NCI-H1694 treated with DMSO at 0.1 percent for 48 hours (cell line): Measurements from ENCODE around the gene RAB32.
"Not testable (repeated sequence)": the region's sequence is repeated elsewhere in the genome, so short reads cannot be mapped to it uniquely, and the experiment has no call there.

Experiments
- DNase-seq: peaks from one replicate; lab custom pipeline; 2025; lab: John Stamatoyannopoulos, UW

Gene RAB32

DNA sequence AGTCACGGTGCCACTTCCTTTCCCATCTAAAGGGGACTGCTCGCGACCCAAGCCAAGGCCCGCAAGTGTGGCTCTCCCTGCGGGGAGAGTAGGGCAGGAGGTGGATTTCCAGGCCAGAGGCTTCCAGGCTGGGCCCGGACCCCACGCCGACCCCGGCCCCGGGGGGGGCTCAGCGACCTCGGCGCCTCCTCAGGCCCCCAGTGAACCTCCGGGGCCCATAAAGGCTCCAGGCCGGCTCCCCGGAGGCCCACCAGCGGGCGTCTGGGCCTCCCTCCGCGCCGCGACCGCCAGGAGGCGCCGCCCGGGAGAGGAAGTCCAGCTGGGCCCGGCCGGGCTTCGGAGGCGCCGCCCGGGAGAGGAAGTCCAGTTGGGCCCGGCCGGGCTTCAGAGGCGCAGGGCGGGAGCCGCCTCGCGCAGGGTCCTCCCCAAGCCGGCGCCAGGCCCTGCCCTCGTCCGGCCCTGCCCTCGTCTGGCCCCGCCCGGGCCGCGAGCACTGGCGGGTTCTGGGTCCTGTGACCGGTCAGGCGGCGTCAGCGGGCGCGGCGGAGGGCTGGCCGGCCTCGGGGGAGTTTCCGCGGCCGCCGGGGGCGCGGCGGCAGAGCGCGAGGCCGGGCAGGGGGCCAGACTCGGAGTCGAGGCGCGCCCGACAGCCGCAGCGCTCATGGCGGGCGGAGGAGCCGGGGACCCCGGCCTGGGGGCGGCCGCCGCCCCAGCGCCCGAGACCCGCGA lies at the start of gene RAB32:
RAB32 (plus strand) TSS at position 623 of the 729 bp plus-strand sequence; CDS start at position 662, 39 bp downstream.
- DNase-seq: no peak

DNA sequence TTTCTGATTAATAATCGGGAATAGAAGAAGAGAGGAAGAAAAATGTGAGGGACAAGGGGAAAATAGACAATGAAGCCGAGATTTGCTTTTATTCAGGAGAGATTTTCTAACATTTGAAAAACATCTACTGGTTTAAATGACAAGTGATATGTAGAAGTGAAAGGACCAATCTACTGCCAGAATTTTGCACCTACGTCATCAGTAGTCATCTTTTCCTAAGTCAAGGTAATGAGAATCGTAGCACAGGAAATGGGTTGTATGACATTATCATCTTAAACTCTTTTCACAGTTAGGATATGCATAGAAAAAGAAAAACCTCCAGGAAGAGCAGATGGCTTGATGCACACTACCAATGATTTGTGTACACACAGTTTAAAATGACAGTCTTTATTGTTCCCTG lies 45.3 kb upstream of the RAB32 start:
- no peak for DNase-seq

DNA sequence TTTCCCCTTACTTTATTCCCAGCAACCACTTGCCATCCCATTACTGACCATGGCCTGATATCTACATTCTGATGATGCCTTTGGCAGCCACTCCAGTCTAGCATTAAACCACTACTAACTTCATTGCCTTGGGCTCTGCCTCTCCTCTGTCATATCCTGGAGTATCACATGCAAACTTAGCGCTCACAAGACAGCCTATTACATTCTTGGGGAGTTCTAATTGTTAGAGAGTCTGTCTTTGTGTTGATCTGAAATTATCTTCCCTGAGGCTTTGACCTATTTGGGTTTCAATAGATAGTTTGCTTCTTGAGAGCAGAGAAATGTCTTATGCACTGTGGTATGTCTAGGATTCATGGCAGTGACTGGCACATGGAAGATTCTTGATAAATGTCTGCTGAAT lies 40.5 kb upstream of the RAB32 start:
- DNase-seq: no peak

DNA sequence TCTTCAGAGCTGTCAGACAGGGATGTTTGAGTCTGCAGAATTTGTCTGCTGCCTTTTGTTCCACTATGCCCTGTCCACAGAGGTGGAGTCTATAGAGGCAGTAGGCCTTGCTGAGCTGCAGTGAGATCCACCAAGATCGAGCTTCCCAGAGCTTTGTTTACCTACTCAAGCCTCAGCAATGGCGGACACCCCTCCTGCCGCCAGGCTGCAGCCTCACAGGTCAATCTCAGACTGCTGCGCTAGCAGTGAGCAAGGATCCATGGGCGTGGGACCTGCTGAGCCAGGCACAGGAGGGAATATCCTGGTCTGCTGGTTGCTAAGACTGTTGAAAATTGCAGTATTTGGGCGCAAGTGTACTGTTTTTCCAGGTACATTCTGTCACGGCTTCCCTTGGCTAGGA lies 28.4 kb upstream of the RAB32 start:
- no peak for DNase-seq

DNA sequence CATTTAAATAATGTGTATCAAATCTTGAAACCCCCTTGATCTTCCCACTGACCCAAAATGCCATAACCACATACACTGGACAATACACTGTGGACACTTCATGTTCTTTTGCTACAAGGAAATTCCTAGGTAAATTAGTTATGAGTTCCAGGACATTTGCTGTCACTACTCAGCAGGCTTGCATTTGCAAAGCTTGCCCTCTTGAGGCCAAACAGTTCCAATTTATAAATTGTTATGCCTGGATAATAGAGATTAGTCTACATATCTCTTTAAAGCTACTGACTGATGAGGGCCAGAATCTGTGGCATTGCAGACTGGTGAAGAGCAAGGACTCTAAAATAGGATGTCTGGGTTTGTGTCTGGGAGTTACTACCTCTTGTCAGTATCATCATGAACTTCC lies 17.4 kb upstream of the RAB32 start:
- no peak for DNase-seq

DNA sequence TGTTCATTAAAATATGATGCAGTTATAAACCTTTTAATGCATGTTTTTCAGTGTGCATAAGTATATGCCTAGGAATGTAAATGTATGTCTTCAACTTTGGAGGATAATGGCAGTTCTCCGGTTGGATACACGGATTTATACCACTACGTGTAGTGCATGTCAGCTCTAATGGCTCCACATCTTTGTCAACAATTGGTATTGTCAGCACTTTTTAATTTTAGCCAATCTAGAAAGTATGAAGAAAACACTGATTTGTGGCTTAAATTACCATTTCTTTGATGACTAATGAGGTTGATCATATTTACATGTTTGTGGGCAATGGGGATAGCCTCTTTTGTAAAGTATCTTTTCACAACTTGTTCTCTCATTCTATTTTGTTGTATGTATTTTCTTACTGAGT lies 10.9 kb upstream of the RAB32 start:
- DNase-seq: no peak

DNA sequence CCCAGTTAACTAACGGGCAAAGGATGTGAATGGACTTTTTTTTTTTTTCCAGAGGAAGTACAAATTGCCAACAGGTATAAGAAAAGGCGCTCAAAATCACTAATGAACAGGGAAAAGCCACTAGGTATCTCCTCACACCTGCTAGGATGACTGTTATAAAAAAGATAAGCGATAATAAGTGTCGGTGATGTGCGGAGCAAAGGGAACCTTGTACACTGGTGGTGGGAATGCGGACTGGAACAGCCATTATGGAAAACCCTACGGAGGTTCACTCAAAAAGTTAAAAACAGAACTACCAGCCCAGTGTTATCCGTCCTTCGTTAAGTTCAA lies 787 bp upstream of the RAB32 start:
- no peak for DNase-seq

DNA sequence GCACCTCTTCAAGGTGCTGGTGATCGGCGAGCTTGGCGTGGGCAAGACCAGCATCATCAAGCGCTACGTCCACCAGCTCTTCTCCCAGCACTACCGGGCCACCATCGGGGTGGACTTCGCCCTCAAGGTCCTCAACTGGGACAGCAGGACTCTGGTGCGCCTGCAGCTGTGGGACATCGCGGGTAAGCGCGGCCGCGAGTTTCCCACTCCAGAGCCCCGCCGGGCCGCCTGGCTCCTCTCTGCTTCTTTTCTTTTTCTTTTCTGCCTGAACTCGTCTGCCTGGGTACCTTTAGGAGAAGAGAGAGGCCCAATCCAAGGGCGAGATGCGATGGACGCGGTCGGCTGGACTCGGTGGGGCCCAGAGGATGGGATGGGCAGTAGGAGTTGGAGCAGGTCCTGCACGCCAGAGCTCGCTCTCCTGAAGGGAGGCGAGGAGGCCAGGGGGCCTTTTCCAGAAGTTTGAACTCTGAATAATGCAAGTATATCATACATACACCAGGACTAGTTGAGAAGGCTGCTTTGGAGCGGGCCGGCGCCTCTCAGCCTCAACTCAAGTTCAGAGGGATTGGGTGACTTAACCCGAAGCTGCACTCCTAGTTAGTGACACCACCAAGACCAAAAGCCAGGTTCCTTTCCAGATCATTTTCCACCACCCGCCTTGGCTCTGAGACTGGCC lies 445 bp downstream of the RAB32 start:
- no peak for DNase-seq

DNA sequence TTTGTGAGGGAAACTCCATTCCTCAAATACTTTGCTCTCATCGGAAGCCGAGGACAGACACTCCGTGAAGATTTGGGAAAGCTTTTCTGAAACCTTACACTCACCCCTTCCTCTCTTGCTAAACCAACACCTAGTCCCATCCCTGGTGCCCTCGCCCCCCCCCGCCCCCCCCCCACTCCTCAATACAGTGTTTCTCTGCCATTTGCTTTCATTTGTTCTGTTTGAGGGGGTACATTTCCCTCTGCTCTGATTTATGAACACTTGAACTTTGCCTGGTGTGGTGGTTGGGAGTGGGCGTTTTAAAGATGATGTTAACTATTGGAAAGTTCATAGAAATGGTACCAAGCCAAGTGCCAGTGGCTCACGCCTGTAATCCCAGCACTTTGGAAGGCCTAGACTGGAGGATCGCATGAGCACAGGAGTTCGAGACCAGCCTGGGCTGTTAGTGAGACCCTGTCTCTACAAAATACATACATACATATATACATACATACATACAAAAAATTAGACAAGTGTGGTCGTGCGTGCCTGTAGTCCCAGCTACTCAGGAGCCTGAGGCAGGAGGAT lies 1.1 kb downstream of the RAB32 start:
- no peak for DNase-seq

DNA sequence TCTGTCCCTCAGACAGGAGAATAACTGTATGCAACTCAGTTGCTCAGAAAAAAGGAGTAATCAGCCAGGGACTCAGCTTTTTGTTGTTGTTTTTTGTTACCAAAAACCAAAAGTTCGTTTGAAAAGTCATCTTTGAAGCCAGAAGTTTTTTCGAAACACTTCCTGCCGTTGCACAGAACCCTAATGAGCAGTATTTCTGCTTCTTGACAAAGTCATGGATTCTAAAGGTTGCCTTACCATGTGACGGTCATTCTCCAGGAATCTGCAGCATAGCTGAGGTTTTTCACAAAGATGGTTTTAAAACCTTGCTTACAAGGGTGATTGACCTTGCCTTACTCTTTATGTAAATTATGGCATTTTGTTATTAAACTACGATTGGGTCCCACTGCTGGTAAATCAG lies 1.9 kb downstream of the RAB32 start:
- no peak for DNase-seq

DNA sequence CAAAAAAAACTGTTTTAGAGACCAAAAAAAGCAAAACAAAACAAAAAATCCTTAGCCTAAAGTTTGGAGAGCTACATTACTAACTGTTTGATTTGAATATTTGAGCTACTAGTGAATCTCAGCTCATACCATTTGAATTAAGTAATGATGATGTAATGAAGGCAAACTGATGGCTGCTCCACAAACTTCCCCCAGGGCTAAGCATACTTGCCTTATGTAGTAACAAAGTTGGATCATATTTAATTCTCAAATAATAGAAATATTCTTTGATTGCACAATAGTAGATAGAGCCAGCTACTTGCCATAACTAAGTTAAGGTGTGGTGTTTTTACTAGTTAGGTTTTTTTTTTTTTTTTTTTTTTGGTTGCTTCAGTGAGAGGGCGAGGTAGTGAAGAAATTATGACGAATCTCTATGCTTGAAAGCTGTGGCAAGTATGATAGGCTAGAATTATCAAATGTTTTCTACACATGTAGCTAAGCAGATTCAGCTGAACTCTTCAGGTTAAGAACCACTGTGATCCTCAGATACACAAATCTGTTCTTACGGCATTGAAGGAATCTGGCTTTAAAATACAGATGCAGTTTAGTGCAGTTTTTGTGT lies 2.9 kb downstream of the RAB32 start:
- no peak for DNase-seq

DNA sequence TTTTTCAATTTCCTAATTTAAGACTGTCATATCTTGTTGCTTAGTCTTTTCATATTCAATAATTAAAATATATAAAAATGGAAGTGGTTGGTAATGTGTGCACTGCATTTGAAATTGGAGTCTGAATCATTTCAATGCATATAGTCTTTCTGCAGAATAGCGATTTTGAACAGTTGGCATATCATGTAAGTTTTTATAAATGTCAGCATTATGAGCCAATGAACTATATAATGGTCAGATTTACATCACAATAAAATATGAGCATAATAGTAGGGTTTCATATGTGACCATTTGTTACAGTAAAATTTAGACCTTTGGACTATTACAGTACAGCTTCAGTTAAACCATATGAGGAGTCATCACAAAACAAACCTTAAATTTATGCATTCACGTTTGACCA lies 4.3 kb downstream of the RAB32 start:
- no peak for DNase-seq

DNA sequence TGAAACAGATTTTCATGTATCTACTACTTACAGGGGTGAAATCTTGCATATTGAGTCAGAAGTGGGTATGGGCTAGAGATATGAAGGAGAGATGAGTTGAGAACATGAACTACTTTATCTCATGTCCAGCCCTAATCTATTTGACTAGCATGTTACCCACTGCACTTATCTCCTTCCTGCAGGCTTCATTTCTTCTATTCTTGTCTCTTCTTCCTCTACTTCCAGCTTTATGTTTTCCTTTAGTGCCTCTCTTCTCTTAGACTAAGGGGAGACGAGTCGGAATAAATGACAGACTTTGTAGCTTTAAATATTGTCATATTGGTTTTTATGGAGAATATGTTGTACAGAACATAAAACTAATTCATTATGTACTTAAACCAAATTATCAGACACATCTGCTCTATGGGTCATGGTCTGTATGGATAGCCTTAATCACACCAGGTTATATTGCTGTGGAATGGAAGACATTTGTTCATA lies 5.3 kb downstream of the RAB32 start:
- no peak for DNase-seq

DNA sequence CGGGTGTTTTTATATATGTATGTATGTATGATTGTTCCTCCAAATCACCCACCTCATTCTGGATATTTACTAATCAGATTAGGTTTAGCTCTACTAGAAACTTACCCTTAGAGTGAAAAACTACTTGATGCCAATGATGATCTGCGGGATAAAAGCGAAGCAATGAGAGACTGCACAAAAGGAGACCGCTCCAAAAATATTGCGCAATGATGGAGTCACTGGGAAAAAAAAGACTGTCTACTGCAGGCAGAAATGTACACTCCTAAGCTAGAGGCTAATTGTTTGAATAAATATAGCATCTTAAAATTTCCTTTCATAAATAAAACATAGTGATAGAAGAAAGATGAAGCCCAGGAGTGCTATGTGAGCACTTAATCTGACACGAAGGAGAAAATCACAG lies 7.3 kb downstream of the RAB32 start:
- no peak for DNase-seq

DNA sequence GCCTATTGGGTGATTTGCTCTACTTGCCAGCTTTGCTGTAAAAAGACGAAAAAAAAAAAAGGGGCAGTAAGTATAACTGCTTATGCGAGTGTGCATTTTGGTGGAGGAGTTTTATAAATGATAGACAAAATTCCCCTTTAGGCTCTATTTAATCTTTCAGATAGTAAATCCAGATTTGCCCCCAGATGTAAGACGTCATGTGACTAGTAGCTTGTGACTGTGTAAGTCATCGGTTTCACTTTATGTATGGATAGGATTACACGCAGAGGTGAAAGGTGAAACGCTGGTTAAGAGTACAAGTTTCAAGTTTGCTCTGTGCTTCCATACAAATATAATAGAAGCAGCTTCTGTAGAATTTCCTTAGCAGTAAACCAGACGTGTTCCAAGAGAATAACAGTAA lies 7.9 kb downstream of the RAB32 start:
- no peak for DNase-seq

DNA sequence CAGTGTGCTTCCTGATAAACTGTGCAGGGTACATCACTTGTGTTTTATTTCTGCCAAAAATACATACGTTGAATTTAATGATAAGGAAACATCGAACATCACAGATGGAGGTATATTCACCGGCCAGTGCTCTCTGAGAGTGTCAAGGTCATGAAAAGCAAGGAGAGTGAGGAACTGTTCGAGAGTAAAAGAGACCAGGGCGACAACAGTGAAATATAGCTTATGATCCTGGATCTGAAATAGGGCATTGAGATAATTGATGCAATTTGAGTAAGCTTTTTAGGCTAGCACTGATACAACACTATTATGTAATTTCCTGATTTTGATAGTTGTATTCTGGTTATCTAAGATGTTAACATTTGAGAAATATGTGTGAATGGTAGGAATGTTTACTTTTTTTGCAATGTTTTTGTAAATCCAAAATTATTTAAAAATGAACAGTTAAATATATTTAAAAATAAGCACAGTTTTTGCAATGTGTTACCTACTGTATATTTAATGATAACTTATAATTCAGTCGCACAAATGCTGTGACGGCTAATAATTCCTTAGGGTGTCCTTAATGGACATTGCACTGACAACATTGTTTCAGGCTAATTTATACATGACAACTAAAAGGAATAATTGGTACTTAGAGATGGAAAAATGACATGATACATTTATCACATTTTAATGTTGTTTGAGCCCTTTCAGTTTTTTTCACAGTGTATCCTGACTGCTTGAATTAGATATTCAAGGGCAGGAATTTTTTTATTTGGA lies 9.9 kb downstream of the RAB32 start:
- no peak for DNase-seq

DNA sequence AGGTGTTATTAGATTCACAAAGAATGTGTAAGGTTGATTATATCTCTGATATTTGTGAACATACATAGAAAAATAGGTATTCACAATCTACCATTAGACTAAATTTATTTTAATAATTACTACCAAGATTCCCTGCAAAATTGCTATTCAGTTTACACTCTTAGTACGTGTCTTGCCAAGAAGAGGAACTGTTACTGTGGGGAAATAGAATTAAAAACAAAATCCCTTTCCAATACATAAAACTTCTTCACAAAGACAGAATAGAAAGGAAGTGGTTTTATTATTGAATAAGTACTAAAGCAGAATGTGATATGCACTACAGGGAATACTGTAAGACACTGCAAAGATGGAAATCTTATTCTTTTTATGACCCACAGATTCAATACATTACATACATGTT lies 17.0 kb downstream of the RAB32 start:
- DNase-seq: no peak

DNA sequence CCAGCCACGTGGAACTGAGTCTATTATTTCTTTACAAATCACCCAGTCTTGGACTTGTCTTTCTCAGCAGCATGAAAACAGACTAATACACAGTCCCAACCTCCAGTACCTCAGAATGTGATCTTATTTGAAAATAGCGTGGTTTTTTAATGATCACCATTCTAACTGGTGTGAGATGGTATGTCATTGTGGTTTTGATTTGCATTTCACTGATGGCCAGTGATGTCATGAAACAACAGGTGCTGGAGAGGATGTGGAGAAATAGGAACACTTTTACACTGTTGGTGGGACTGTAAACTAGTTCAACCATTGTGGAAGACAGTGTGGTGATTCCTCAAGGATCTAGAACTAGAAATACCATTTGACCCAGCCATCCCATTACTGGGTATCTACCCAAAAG lies 23.0 kb downstream of the RAB32 start:
- DNase-seq: not testable (repeated sequence)

DNA sequence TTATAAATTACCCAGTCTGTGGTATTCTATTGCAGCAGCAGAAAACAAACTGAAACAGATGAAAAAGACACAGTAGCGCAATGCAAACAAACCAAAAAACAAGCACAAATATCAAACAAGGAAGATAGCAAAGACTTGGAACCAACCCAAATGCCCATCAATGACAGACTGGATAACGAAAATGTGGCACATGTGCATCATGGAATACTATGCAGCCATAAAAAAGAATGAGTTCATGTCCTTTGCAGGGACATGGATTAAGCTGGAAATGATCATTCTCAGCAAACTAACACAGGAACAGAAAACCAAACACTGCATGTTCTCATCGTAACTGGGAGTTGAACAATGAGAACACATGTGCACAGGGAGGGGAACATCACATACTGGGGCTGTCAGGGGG lies 25.0 kb downstream of the RAB32 start:
- DNase-seq: not testable (repeated sequence)

DNA sequence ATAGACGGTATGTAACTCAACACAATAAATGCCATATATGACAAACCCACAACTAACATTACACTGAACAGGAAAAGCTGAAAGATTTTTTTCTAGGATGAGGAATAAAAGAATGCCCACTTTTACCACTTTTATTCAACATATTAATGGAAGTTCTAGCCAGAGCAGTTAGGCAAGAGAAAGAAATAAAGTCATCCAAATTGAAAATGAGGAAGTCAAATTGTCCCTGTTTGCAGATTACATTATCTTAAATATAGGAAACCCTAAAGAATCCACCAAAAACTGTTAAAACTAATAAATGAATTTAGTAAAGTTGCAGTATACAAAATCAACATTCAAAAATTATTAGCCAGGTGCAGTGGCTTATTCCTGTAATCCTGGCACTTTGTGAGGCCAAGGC lies 30.6 kb downstream of the RAB32 start:
- DNase-seq: no peak

DNA sequence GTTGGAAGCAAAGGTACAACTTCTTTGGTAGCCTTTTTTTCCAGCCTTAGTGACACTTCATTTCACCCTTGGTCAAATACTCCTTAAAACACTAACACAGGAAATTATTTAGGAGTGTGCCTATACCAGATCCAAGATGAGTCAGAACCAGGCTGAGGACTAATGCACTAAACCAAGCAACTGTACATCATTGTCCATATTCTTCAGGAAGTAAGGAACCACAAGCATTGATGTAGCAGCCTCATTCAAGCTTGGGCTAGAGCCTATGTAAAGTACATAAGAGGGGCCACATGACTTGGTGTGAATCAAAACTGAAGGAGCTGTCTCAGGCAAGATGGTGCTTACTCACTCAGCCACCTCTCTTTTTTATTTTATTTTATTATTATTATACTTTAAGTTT lies 34.4 kb downstream of the RAB32 start:
- DNase-seq: no peak

DNA sequence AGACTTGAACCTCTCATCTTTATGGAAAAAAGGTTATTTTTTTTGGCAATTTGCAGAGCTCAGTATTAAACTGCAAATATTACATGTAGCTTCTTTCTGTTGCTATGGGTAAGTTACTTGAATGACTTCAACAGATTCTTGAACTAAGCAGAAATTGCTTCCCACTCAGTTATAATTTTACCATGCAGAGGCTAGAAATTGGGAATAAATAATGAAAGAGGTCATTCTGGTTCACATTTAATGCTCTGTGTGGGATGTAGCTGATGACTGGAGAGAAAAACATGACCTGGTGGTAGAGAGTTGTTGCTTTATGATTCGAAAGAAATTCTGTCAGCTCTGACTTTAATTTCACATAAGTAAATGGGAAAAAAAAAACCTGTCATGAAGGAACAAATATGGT lies 38.3 kb downstream of the RAB32 start:
- no peak for DNase-seq
